ENCODE measurements around the gene COG5. TPM values are rescaled to one million over a fixed set of nuclear protein-coding genes. Genes with fewer than 3 reads are reported as not detected.

COG5 gene
- total RNA-seq, 1 donor from 2014 or later: 39.6 TPM

DNA sequence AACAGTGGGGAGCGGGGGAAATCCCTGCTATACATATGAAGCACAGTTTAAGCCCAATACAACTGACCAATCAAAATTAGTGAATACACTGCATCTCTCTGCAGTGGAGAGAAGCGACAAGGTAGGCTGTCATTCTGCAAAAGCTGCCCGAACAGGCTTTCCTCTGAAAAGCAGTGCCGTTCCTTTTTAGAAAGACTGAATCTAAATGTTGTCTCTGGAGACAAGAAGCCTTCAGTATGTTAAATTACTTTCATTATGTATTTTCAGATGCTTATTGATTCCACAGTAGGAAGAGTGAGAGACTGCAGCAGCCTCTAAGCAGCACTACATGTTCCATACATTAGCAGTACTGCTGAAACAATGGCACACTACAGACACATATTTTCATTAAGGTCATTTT is 93.8 kb downstream of the COG5 start, which contains the start of gene GPR22:
GPR22 (plus strand) TSS at position 129 of the 400 bp plus-strand sequence. CDS start 4,004 bp downstream, outside the sequence.
- Histone ChIP-seq H3K4me1 (peaks cover 6% of the 10 kb centered on the region), H3K4me3 (no peak within 1 kb of the TSS), H3K36me3 (no peaks in the 10 kb centered on the region), H3K27me3 (no peaks in the 10 kb centered on the region), H3K9me3 (no peaks in the 10 kb centered on the region), H3K27ac (no peak within 1 kb of the TSS)
- no peak for ATAC-seq
- TF ChIP-seq, protein P1, sequence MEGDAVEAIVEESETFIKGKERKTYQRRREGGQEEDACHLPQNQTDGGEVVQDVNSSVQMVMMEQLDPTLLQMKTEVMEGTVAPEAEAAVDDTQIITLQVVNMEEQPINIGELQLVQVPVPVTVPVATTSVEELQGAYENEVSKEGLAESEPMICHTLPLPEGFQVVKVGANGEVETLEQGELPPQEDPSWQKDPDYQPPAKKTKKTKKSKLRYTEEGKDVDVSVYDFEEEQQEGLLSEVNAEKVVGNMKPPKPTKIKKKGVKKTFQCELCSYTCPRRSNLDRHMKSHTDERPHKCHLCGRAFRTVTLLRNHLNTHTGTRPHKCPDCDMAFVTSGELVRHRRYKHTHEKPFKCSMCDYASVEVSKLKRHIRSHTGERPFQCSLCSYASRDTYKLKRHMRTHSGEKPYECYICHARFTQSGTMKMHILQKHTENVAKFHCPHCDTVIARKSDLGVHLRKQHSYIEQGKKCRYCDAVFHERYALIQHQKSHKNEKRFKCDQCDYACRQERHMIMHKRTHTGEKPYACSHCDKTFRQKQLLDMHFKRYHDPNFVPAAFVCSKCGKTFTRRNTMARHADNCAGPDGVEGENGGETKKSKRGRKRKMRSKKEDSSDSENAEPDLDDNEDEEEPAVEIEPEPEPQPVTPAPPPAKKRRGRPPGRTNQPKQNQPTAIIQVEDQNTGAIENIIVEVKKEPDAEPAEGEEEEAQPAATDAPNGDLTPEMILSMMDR (IDR thresholded peaks at IDR 0.05): no peak
- no peak for DNase-seq
- intact Hi-C loops (cut with DNase I): no loop called here

- Histone ChIP-seq H3K27ac (no peak overlapping the region), H3K27me3 (no peaks in the 10 kb centered on the region), H3K36me3 (no peaks in the 10 kb centered on the region), H3K4me3 (no peak overlapping the region), H3K9me3 (no peaks in the 10 kb centered on the region), H3K4me1 (peaks cover 6% of the 10 kb centered on the region)
- TF ChIP-seq, protein P1 (IDR thresholded peaks at IDR 0.05): no peak
- no peak for ATAC-seq
- intact Hi-C loops (cut with DNase I): no loop called here
- no peak for DNase-seq
Measured at GRCh38 chr7:107468824-107469223, 94.9 kb downstream of the COG5 start.

GRCh38 chr7:107467972-107468371 is 95.7 kb downstream of the COG5 start:
- Histone ChIP-seq H3K9me3 (no peaks in the 10 kb centered on the region), H3K27me3 (no peaks in the 10 kb centered on the region), H3K4me1 (peaks cover 6% of the 10 kb centered on the region), H3K4me3 (no peak overlapping the region), H3K27ac (no peak overlapping the region), H3K36me3 (no peaks in the 10 kb centered on the region)
- intact Hi-C loops (cut with DNase I): no loop called here
- ATAC-seq (no peak), DNase-seq (no peak)
- TF ChIP-seq, protein P1 (IDR thresholded peaks at IDR 0.05): no peak

DNA sequence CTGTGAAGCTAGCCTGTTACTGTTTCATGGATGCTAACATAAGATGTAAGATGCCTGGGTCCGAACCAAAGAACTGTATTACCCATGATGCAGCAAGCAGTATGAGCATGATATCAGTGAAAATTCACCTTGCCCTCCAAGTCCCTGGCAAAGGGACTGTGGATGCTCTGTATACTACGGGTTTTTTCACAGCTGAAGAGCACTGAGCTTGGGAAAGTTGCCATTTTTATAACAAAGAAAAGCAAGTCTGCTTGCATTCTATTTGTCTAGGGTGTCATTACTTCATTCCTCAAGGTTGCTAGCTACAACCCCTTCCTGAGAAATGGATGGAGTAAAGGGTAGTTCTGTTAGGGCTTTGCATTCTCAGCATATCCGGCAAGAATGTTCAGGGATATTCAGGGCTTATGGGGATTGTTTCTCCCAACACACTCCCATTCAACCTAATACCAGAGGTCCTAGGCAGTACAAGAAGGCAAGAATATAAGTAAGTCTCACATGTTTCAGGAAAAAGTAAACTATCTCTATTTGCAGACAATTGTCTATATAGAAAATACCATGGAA is 99.0 kb downstream of the COG5 start:
- Histone ChIP-seq H3K27ac (no peak overlapping the region), H3K27me3 (no peaks in the 10 kb centered on the region), H3K36me3 (no peaks in the 10 kb centered on the region), H3K4me3 (no peak overlapping the region), H3K4me1 (no peaks in the 10 kb centered on the region), H3K9me3 (no peaks in the 10 kb centered on the region)
- DNase-seq (no peak), ATAC-seq (no peak)
- TF ChIP-seq, protein P1 (IDR thresholded peaks at IDR 0.05): no peak
- intact Hi-C loops (cut with DNase I): loop anchor here (5.0 kb wide), 1 partner anchor 258 kb away; no protein-coding TSS in a partner anchor

GRCh38 chr7:107463139-107464078 is 100.3 kb downstream of the COG5 start:
- TF ChIP-seq, protein P1 (IDR thresholded peaks at IDR 0.05): peak; percentile 68
- H3K9me3 ChIP-seq: no peaks in the 10 kb centered on the region
- H3K4me1 ChIP-seq: no peaks in the 10 kb centered on the region
- H3K36me3 ChIP-seq: no peaks in the 10 kb centered on the region
- DNase-seq (no peak), ATAC-seq (peak; percentile 89)
- intact Hi-C loops (cut with DNase I): loop anchor here (5.0 kb wide), 1 partner anchor 259 kb away; no protein-coding TSS in a partner anchor
- H3K4me3 ChIP-seq: no peak overlapping the region
- no peak overlapping the region for H3K27ac ChIP-seq
- no peaks in the 10 kb centered on the region for H3K27me3 ChIP-seq
